Measurements from ENCODE around the gene ANO7.

ANO7 gene

DNA sequence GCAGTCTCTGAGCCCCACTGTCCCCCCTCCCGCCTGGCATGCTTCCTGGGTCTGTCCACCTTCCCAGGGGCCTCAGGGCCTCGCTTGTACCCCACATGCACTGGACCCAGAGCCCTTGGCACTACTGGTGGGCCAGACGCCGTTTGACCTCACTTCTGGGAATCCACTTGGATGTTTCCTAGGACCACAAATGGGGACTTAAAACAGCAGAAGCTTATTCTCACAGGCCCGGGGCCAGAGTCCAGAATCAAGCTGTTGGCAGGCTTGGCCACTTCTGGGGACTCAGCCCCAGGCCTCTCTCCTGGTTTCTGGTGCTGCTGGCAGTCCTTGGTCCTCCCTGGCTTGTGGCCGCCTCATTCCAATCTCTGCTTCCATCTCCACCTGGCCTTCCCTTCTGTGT, 19.6 kb downstream of the ANO7 start:
- TF ChIP-seq, protein P1, sequence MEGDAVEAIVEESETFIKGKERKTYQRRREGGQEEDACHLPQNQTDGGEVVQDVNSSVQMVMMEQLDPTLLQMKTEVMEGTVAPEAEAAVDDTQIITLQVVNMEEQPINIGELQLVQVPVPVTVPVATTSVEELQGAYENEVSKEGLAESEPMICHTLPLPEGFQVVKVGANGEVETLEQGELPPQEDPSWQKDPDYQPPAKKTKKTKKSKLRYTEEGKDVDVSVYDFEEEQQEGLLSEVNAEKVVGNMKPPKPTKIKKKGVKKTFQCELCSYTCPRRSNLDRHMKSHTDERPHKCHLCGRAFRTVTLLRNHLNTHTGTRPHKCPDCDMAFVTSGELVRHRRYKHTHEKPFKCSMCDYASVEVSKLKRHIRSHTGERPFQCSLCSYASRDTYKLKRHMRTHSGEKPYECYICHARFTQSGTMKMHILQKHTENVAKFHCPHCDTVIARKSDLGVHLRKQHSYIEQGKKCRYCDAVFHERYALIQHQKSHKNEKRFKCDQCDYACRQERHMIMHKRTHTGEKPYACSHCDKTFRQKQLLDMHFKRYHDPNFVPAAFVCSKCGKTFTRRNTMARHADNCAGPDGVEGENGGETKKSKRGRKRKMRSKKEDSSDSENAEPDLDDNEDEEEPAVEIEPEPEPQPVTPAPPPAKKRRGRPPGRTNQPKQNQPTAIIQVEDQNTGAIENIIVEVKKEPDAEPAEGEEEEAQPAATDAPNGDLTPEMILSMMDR (IDR thresholded peaks at IDR 0.05; ENCODE audit: low read depth, low read length, missing control alignments): no peak
- no peak for DNase-seq
- H3K4me3 ChIP-seq (ENCODE audit: low read depth, low read length): no peak overlapping the region
- in situ Hi-C loops (cut with HindIII; ENCODE audit: low pct_ligation_motif_present, low sequenced_read_pairs): no loop called here
- no peak overlapping the region for H3K27ac ChIP-seq
- H3K27me3 ChIP-seq (replicated peaks): no peaks in the 10 kb centered on the region
- H3K36me3 ChIP-seq (replicated peaks): no peaks in the 10 kb centered on the region

DNA sequence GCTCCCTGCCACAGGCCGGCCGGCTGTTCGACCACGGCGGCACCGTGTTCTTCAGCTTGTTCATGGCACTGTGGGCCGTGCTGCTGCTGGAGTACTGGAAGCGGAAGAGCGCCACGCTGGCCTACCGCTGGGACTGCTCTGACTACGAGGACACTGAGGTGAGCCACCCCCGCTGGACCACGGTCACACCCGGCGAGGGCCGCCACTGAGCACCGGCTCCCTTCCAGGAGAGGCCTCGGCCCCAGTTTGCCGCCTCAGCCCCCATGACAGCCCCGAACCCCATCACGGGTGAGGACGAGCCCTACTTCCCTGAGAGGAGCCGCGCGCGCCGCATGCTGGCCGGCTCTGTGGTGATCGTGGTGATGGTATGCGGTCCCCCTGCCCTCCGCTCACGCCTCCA, 20.8 kb downstream of the ANO7 start:
- H3K36me3 ChIP-seq (replicated peaks): no peaks in the 10 kb centered on the region
- in situ Hi-C loops (cut with HindIII; ENCODE audit: low pct_ligation_motif_present, low sequenced_read_pairs): no loop called here
- H3K27me3 ChIP-seq (replicated peaks): no peaks in the 10 kb centered on the region
- H3K27ac ChIP-seq: no peak overlapping the region
- no peak for DNase-seq
- TF ChIP-seq, protein P1 (IDR thresholded peaks at IDR 0.05; ENCODE audit: low read depth, low read length, missing control alignments): no peak
- H3K4me3 ChIP-seq (ENCODE audit: low read depth, low read length): no peak overlapping the region

DNA sequence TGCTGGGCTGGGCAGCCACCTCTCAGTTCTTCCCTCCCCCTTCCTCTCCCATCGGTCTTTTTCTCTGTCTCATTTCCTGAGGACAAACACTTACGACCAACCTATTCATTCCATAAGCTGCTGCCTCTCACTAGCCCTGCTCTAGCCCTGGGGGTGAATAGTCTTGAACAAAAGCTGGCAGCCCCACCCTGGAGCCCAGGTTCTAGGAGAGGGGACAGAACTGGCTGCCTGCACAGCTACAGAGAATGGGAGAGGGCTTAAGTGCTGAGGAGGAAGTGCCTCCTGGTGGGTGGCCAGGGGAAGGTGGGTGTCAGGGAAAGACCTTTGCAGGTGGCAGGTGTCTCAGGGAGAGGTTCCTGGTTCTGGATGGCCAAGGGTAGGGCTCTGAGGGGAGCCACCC, 22.8 kb downstream of the ANO7 start:
- Histone ChIP-seq H3K4me3 (ENCODE audit: low read depth, low read length) (no peak overlapping the region), H3K27ac (no peak overlapping the region), H3K27me3 (replicated peaks) (no peaks in the 10 kb centered on the region), H3K36me3 (replicated peaks) (no peaks in the 10 kb centered on the region)
- in situ Hi-C loops (cut with HindIII; ENCODE audit: low pct_ligation_motif_present, low sequenced_read_pairs): no loop called here
- TF ChIP-seq, protein P1 (IDR thresholded peaks at IDR 0.05; ENCODE audit: low read depth, low read length, missing control alignments): no peak
- DNase-seq: no peak

DNA sequence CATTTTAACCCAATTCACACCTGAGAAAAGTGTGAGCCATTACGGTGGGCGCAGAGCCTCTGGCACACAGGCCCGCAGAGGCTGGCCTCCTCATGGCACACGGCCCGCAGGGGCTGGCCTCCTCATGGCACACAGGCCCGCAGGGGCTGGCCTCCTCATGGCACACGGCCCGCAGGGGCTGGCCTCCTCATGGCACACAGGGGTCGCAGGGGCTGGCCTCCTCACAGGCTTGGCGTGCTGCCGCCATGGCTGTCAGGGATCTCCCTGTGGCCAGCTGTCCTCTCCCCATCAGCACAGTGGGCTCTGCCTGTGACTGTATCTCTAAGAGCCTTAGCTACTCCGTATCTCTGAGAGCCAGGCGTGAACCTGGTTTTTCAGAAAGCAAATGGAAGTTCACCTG, 24.6 kb downstream of the ANO7 start:
- no peak for DNase-seq
- in situ Hi-C loops (cut with HindIII; ENCODE audit: low pct_ligation_motif_present, low sequenced_read_pairs): no loop called here
- Histone ChIP-seq H3K4me3 (ENCODE audit: low read depth, low read length) (no peak overlapping the region), H3K27me3 (replicated peaks) (no peaks in the 10 kb centered on the region), H3K27ac (no peak overlapping the region), H3K36me3 (replicated peaks) (no peaks in the 10 kb centered on the region)
- TF ChIP-seq, protein P1 (IDR thresholded peaks at IDR 0.05; ENCODE audit: low read depth, low read length, missing control alignments): no peak

DNA sequence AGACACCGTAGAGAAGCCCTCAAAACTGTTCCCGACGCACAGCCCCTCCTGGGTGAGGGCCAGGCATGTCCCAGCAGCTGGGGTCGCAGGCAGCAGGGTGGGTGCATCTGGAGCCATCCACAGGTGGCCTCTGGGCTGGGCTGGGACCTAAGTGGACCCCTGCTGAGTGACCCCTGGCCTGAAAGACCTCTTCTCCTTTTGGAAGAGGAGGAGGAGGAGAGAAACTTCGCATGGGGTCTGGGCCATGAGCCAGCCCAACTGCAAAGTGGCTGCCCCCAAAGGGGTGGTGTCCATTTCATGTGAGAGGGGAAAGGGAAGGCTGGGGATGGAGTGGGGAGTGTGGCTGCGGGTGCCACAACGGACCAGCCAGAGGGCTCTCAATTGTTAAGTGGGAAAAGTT, 25.1 kb downstream of the ANO7 start:
- H3K27me3 ChIP-seq (replicated peaks): no peaks in the 10 kb centered on the region
- H3K4me3 ChIP-seq (ENCODE audit: low read depth, low read length): no peak overlapping the region
- TF ChIP-seq, protein P1 (IDR thresholded peaks at IDR 0.05; ENCODE audit: low read depth, low read length, missing control alignments): no peak
- H3K27ac ChIP-seq: no peak overlapping the region
- no peaks in the 10 kb centered on the region for H3K36me3 ChIP-seq (replicated peaks)
- DNase-seq: no peak
- in situ Hi-C loops (cut with HindIII; ENCODE audit: low pct_ligation_motif_present, low sequenced_read_pairs): no loop called here

DNA sequence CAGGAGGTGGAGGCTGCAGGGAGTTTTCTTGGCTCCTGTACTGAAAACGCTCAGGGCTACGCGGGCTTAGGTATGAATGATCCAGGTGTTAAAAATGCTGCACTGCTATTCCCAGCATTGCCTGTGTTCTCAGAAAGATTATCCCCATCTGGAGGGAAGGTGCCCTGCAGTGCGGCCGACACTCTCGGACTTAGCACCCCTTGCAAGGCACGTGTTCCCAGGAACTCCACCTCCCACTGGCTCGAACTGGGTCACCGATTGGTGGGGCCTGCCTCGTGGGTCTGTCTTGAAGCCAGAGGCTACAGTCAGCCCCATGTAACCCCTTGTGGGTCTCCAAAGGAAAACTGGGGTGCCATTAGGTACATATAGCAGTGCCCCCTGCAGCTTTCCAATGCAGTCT, 25.7 kb downstream of the ANO7 start:
- no peaks in the 10 kb centered on the region for H3K27me3 ChIP-seq (replicated peaks)
- in situ Hi-C loops (cut with HindIII; ENCODE audit: low pct_ligation_motif_present, low sequenced_read_pairs): no loop called here
- TF ChIP-seq, protein P1 (IDR thresholded peaks at IDR 0.05; ENCODE audit: low read depth, low read length, missing control alignments): no peak

More for the DNA sequence above, 25.7 kb downstream of the ANO7 start:
- no peak for DNase-seq
- no peak overlapping the region for H3K4me3 ChIP-seq (ENCODE audit: low read depth, low read length)
- H3K36me3 ChIP-seq (replicated peaks): no peaks in the 10 kb centered on the region
- no peak overlapping the region for H3K27ac ChIP-seq

Data from brain microvascular endothelial cell (primary cell).